ENCODE measurements around the gene NELL1. TPM values are rescaled to one million over a fixed set of nuclear protein-coding genes. Genes with fewer than 3 reads are reported as not detected.

NELL1 gene
- total and polyA plus RNA-seq, 10 donors: 0.20 TPM; not detected in 9

DNA sequence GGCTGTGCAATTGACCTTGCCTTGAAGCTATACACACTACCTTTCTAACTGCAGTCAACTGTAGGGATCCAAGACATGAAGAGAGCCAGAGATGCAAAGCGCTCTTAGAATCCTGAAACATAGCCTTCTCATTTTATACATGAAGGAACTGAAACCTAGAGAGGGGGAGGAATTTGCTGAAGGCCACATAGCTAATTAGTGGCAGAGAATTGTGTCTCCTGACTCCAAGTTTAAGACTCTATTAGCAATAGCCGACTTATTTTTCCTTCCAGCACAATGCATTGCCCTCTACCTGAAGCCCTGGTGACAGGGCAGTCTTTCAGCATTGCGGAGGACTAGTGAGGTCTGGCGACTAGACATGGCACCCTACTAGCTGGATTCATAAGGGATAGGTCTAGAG lies 796.5 kb downstream of the NELL1 start:
- intact Hi-C loops (cut with DNase I; ENCODE audit: low total_unique reads): no loop called here
- H3K4me3 ChIP-seq: no peak overlapping the region
- 84 to 94% (median 87%) methylated on average over 4 of the region's 4 CpGs for WGBS, 5 donors
- H3K27me3 ChIP-seq (replicated peaks in 1 of 7): no peaks in the 10 kb centered on the region
- H3K4me1 ChIP-seq: no peaks in the 10 kb centered on the region
- peaks cover 0 to 10% (median 0%) of the 10 kb centered on the region in 8 donors for H3K9me3 ChIP-seq
- no peak for TF ChIP-seq POLR2A (IDR thresholded peaks at IDR 0.05)
- TF ChIP-seq POLR2AphosphoS5 (IDR thresholded peaks at IDR 0.05): no peak
- H3K36me3 ChIP-seq: no peaks in the 10 kb centered on the region
- no peak overlapping the region for H3K27ac ChIP-seq
- no peak for DNase-seq

DNA sequence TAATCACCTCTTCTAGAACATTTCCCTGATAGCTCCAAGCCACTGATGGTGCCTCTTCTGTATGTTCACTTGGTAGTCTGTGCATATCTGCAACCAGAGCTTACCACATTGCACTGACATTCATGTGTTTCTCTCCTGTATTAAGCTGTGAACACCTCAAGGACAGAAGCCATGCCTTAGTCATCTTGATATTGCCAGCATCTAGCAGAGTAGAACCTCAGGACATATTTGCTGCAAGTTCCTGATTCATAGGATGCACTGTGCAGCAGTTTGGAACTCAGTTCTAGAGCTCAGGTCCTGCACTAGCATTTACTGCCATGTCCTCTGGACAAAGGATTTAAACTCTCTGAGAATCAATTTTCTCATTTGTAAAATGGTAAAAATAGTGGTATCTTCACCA lies 801.1 kb downstream of the NELL1 start:
- DNase-seq: no peak
- H3K4me3 ChIP-seq: no peak overlapping the region
- TF ChIP-seq POLR2AphosphoS5 (IDR thresholded peaks at IDR 0.05) (no peak), POLR2A (IDR thresholded peaks at IDR 0.05) (no peak)
- TF ChIP-seq, protein P1, sequence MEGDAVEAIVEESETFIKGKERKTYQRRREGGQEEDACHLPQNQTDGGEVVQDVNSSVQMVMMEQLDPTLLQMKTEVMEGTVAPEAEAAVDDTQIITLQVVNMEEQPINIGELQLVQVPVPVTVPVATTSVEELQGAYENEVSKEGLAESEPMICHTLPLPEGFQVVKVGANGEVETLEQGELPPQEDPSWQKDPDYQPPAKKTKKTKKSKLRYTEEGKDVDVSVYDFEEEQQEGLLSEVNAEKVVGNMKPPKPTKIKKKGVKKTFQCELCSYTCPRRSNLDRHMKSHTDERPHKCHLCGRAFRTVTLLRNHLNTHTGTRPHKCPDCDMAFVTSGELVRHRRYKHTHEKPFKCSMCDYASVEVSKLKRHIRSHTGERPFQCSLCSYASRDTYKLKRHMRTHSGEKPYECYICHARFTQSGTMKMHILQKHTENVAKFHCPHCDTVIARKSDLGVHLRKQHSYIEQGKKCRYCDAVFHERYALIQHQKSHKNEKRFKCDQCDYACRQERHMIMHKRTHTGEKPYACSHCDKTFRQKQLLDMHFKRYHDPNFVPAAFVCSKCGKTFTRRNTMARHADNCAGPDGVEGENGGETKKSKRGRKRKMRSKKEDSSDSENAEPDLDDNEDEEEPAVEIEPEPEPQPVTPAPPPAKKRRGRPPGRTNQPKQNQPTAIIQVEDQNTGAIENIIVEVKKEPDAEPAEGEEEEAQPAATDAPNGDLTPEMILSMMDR (IDR thresholded peaks at IDR 0.05 in 8 of 11, conservative IDR thresholded peaks at IDR 0.05 in 3 of 11): no peak
- H3K9me3 ChIP-seq: no peaks in the 10 kb centered on the region
- H3K27ac ChIP-seq: no peak overlapping the region
- intact Hi-C loops (cut with DNase I; ENCODE audit: low total_unique reads): no loop called here
- H3K4me1 ChIP-seq: no peaks in the 10 kb centered on the region
- no peaks in the 10 kb centered on the region for H3K27me3 ChIP-seq (replicated peaks in 1 of 7)
- H3K36me3 ChIP-seq: no peaks in the 10 kb centered on the region

DNA sequence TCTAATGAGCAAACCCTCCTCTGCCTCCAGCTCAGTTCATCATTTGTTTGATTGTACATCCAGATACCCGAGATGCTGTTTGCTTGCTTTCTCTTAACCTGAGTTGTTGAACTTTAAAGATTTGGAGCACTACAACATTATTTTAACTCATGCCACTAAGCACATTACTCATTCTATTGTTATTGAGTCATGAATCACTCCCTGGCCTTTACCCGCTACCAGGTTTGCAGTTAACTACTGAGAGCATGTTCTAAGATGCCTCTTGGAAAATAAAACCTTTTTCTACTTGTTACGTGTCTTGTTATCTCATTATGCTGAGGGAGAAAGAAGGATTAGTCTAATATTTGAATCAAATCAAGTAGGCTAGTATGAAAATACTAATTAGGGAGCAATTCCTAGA lies 802.9 kb downstream of the NELL1 start:
- Histone ChIP-seq H3K36me3 (no peaks in the 10 kb centered on the region), H3K9me3 (no peaks in the 10 kb centered on the region), H3K4me1 (no peaks in the 10 kb centered on the region), H3K27me3 (replicated peaks in 1 of 7) (no peaks in the 10 kb centered on the region), H3K4me3 (no peak overlapping the region), H3K27ac (no peak overlapping the region)
- DNase-seq: no peak
- no peak for TF ChIP-seq POLR2AphosphoS5 (IDR thresholded peaks at IDR 0.05)
- TF ChIP-seq, protein P1 (IDR thresholded peaks at IDR 0.05 in 8 of 11, conservative IDR thresholded peaks at IDR 0.05 in 3 of 11): no peak
- no peak for TF ChIP-seq POLR2A (IDR thresholded peaks at IDR 0.05)
- intact Hi-C loops (cut with DNase I; ENCODE audit: low total_unique reads): no loop called here
- WGBS, 5 donors: 69 to 74% (median 73%) methylated on average over 3 of the region's 3 CpGs

DNA sequence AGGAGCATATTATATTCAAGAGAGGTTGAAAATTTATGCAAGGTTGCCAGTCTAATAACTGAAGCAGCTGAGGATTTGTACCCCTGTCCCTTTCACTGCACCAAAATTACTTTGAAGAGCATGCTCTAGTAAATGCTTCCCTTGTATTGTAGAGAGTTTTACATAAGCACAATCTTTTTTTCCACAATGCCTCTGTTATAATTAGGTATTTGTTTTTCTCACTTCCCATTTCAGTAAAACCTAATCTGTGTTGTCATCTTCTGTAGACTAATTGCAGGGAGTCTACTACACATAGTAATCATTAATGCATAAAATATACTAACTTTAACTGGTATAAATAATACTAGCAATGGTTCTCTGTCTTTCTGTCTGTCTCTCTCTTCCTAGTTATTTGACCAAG lies 805.1 kb downstream of the NELL1 start:
- Histone ChIP-seq H3K9me3 (no peaks in the 10 kb centered on the region), H3K36me3 (no peaks in the 10 kb centered on the region), H3K27me3 (replicated peaks in 1 of 7) (no peaks in the 10 kb centered on the region), H3K27ac (no peak overlapping the region), H3K4me1 (no peaks in the 10 kb centered on the region), H3K4me3 (no peak overlapping the region)
- intact Hi-C loops (cut with DNase I; ENCODE audit: low total_unique reads): no loop called here
- TF ChIP-seq POLR2AphosphoS5 (IDR thresholded peaks at IDR 0.05) (no peak), POLR2A (IDR thresholded peaks at IDR 0.05) (no peak)
- TF ChIP-seq, protein P1 (IDR thresholded peaks at IDR 0.05 in 8 of 11, conservative IDR thresholded peaks at IDR 0.05 in 3 of 11): no peak
- no peak for DNase-seq

DNA sequence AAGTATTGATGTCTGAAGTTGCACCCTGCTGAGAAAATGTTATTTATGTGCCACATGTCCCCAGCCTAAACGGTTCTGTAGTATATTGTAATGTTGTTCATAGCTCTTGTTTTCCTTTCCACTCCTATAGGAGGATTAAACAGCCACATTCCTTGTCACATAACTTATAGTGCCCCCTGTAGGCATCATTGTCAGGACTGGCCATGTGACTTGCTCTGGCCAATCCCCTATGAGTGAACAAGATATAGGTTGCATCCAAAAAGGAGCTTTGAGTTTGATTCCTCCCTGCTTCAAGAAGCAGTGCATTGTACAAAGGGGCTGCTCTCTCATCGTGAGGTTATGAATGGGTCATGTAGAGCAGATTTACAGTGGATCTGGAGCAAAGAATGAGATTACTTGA lies 805.9 kb downstream of the NELL1 start:
- Histone ChIP-seq H3K4me1 (no peaks in the 10 kb centered on the region), H3K27me3 (replicated peaks in 1 of 7) (no peaks in the 10 kb centered on the region), H3K36me3 (no peaks in the 10 kb centered on the region), H3K27ac (no peak overlapping the region), H3K9me3 (no peaks in the 10 kb centered on the region), H3K4me3 (no peak overlapping the region)
- WGBS, 5 donors: 63 to 79% (median 74%) methylated on average over 2 of the region's 2 CpGs
- intact Hi-C loops (cut with DNase I; ENCODE audit: low total_unique reads): no loop called here
- DNase-seq: no peak
- TF ChIP-seq, protein P1 (IDR thresholded peaks at IDR 0.05 in 8 of 11, conservative IDR thresholded peaks at IDR 0.05 in 3 of 11): no peak
- TF ChIP-seq POLR2AphosphoS5 (IDR thresholded peaks at IDR 0.05) (no peak), POLR2A (IDR thresholded peaks at IDR 0.05) (no peak)

All from spleen (tissue), 11 donors.